ENCODE measurements around the gene OTX2. TPM values are rescaled to one million over a fixed set of nuclear protein-coding genes. Genes with fewer than 3 reads are reported as not detected.

OTX2 gene
- not detected in 2 replicates for total RNA-seq
- not detected for polyA plus RNA-seq (2012)

- DNase-seq (ENCODE audit: low read depth) = no peak
Measured at GRCh38 chr14:56810147-56810719, at the start of gene OTX2. TSS of gene OTX2 (minus strand) at chr14:56810479. CDS start at chr14:56805456, 5,023 bp downstream.

DNA sequence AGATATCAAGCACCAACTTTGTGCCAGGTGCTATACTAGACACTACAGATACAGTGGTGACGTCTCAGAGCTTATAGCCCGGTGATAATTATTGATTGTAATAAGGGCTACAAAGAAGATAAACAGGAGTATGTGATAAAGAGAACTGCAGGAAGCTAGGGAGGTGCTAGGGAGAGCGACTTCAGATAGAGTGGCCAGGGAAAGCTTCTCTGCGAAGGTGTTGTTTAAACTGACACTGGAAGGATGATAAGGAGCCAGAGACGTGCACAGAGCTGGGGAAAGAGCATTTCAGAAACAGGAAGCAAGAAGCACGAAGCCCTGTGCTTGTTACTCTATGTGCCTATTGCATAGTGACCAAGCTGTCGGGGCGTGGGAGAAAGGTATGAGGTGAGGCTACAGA lies 48.1 kb upstream of the OTX2 start:
- DNase-seq (ENCODE audit: low read depth) = no peak

DNA sequence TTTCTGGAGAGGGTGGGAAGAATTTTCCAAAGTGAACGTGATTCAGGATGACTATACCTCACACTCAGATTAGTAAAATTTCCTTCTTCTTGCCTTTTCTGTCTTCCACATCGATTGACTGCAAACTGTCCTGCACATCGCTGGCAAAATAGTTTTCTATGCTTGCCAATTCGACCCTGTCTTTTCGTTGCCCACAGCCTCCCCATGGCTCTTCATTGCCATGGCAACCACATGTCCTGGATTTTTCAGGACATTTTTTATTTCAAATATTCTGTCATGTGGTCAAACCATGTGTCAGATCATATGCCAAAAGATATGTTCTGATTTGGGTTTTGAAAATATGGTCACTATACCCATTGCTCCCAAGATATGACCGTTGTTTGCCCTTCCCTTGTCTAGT lies 46.9 kb upstream of the OTX2 start:
- no peak for DNase-seq (ENCODE audit: low read depth)

DNA sequence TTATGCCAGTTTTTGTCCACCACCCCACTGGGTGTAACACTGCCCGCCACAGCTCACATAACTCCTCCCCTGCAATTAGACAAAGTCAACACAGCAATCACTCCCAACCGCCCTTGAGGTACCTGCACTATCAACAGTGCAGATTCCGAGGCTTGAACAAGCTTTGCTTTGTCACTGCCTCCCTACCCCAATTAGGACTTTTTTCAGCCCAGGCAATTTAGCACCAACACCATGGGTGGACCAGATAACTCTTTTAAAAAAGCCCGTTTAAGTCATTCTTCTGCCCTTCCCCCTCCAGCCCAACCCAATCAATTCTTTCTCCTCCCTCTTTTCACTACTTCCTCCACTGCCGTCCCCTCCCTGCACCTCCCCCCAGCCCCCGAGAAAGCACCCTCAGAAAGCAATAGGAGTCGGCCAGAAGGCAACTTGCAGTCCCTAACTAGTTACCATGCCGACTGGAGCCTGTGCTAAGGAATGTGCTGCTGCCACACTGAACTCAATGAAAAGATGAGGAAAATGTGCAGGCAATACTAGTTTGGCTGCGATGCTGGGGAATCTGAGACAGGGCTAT lies 45.7 kb upstream of the OTX2 start:
- no peak for DNase-seq (ENCODE audit: low read depth)

DNA sequence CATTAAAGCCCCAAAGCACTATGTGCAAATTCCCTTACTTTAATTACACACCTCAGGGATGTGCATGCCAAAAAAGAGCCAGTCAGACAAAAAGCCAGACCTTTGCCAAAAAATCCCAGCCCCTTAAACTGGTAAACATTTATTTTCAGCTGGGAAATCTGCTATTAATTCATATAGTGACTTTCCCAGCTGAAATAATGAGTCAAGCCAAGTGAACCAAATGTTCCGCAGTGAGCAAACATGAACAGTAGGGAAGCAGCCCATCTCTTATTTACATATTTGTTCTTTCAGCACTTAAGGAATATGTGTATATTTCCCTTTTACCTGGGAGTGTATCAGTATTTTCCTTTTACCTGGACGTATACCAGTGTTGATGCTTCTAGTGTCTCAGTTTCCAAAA lies 44.0 kb upstream of the OTX2 start:
- no peak for DNase-seq (ENCODE audit: low read depth)

GRCh38 chr14:56846970-56847930 lies 37.0 kb upstream of the OTX2 start:
- no peak for DNase-seq (ENCODE audit: low read depth)

DNA sequence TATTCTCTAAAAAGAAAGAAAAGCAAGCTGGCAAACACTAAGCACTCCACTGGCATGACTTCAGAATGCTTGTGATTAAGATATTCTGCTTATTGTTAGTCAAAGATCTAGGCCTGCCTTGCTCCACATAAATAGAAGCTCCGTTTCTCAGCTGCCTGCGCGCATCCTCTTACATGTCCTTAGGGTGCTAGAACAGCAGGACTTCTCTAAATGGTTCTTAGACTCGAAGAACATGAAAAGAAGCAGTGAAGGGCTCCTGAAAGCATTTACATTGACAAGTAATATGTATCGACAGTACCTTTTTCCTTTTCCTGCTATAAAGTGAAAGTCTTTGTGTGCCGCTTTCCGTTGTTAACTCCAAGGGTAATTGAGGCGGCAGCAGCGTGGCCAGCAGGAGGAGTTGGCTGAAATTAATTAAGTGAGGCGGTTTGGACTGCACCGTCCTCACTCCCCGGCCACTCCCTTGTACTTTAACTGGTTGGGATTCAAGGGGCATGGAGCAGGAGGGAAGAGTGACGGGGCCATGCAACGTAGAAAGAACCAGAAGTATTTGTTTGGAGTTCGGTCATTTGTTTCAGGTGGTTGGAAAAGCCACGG lies 34.2 kb upstream of the OTX2 start:
- DNase-seq (ENCODE audit: low read depth) = no peak

- DNase-seq (ENCODE audit: low read depth) = no peak
Measured at GRCh38 chr14:56841611-56842010, 31.3 kb upstream of the OTX2 start.

DNA sequence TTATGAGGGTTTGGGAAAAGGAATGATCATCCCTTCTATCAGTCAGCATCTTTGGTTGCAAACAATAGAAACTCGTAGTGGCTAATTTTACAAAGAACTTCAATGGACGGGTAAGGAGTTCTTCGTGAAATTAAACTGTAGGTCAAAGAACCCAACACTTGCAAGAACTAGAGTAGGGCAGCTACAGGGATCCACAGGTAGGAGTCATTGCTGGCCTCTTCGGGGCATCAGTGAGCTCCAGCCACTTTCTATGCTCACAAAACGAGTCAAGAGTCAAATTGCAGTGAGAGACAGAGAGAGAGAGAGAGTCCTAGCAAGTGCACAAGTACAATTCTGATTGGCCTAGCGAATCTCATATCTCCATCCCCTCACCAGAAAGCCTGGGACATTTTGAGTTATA lies 29.9 kb upstream of the OTX2 start:
- DNase-seq (ENCODE audit: low read depth) = no peak

GRCh38 chr14:56829151-56829550 lies 18.9 kb upstream of the OTX2 start:
- DNase-seq (ENCODE audit: low read depth) = no peak

DNA sequence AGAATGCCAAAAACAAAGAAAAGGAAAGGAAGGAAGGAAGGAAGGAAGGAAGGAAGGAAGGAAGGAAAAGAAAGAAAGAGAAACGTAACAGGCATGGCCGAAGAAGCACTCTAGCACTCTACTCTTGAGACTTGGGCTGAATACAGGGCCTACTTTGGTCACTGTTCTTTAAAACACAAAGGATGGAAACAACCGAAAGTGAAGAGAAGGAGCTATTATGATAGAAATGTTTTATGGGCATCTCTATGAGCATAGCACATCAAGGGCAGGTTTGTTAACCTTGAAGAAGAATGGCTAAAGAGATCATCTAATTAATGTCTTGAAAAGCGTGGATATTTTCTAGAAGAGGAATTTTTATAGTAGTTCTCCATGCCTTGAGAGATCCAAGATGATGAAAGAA lies 15.9 kb upstream of the OTX2 start:
- DNase-seq (ENCODE audit: low read depth) = no peak

GRCh38 chr14:56821805-56822610 lies 11.7 kb upstream of the OTX2 start:
- DNase-seq (ENCODE audit: low read depth) = no peak

GRCh38 chr14:56821177-56821576 lies 10.9 kb upstream of the OTX2 start:
- DNase-seq (ENCODE audit: low read depth) = no peak

DNA sequence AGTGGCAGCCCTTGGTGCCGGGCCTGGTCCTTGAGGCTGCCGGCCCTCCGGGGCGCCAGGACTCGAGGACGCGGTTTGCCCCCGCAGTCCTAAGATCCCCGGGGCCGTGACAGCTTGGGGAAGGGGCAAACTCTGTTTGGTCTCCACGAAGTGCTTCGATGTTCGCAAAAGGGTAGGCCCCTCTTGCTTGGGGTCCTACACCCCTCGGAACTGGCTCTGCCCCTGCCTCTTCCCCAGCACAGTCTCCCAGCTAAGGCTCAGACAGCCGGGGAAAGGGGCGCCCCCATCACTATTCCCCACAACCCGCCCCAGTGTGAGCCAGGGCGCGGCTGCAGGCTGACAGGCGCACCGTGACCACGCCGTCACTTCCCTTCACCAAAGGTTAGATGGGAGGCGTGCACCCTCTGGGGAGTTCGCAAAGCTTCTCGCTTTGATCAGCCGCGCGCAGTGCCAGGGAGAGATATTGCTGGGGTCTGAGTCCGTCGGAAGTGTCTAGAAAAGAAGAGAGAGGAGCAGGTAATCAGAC lies 7.2 kb upstream of the OTX2 start:
- no peak for DNase-seq (ENCODE audit: low read depth)

DNA sequence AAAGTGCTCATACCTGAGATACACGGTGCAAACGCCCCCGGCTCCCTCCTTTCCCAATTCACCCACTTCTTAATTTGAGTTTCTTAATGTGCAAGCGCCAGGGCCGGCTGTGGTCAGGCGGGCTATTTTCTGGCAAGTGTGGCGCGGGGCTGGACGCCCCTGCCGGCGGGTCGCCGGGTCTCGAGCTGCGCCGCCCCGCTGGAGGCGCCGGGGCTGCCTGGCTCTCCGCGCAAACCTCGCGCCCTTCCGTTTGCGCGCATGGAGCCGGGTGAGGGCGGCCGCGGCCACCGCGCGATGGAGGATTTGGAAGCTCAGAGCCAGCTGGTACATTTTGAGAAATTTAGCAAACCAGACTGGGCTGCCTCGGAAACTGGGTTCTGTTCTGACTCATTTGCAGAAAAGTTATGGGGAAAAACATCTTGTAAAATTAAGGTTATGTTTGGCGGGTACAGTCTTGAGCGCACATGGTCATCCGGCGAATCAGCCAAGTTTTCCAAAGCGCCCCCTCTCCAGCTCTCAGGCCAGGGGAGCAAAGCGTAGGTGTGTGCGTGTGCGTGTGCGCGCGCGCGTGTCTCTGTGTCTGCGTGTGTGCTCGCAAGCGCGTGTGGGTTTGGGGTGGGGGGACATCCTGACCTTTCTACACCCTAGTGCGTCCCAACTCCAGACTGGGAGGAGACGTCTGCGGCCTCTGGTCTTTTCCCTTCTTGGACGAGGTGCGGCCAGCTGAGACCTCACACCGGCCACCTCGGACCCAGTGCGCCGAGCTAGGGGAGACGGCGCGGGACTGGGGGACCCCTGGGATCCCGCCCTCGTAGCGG lies 6.5 kb upstream of the OTX2 start:
- DNase-seq (ENCODE audit: low read depth) = no peak

- no peak for DNase-seq (ENCODE audit: low read depth)
Measured at GRCh38 chr14:56815745-56816144, 5.5 kb upstream of the OTX2 start.

DNA sequence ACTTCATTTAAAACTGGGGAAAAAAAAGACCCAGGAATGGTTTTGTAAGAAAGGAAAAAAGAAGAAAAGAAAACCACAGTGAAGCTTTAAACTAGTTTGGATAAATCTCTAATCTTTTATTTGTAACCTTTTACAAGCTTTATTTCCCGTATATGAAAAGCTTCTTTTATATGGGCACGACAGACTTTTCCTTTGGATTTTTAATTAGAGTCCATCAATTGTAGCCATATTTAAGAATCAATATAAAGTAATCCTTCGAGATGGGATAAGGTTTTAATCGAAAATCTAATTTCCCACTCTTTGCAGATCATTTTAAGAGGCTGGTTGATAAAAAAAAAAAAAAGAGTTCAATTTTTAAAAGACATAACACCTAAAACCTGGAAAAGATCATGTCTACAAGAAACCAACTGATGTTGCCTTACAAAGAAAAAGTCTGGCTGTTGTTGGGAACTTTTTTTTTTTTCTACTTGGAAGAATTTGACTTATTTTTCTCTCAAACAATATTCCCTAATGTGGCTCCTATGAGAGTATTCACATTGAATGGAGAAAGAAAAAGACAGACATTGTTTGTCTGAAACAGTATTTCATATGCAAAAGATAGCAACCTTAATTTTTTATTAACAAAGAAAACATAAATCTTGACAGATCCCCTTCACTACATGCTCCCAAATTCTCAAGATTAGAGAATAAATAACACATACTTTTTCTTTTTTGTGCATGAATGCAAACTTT lies 4.9 kb upstream of the OTX2 start:
- no peak for DNase-seq (ENCODE audit: low read depth)

- DNase-seq (ENCODE audit: low read depth) = no peak
Measured at GRCh38 chr14:56814519-56814959, 4.3 kb upstream of the OTX2 start.

GRCh38 chr14:56813143-56813551 lies 2.9 kb upstream of the OTX2 start:
- no peak for DNase-seq (ENCODE audit: low read depth)
